Hepatocyte (in vitro differentiated cells): ENCODE measurements around the gene SRC. TPM values are rescaled to one million over a fixed set of nuclear protein-coding genes. Genes with fewer than 3 reads are reported as not detected.

ENCODE experiments used
- DNase-seq: peaks from one replicate; pipeline ENCODE4 v3.0.0-alpha.2; 2016; ENCODE audit warnings: low spot score
- H2AFZ ChIP-seq: fragments of 200-600 bp; sonication (generic); 2 replicates; pipeline ENCODE4 v1.6.0; 2016; ENCODE audit warnings: antibody characterized with exemption, mild to moderate bottlenecking
- H3K27ac ChIP-seq: fragments of 200-600 bp; sonication (generic); 2 replicates; pipeline ENCODE4 v1.5.1; 2016; ENCODE audit warnings: mild to moderate bottlenecking
- H3K27me3 ChIP-seq: fragments of 200-600 bp; sonication (generic); 2 replicates; pipeline ENCODE4 v1.6.1; 2016
- H3K36me3 ChIP-seq: fragments of 200-600 bp; sonication (generic); replicated peaks from 2 replicates; pipeline ENCODE4 v1.5.1; 2016; ENCODE audit warnings: low read depth; ENCODE audit not compliant: insufficient read depth
- H3K4me1 ChIP-seq: fragments of 200-600 bp; sonication (generic); 2 replicates; pipeline ENCODE4 v1.5.1; 2016; ENCODE audit warnings: mild to moderate bottlenecking, moderate library complexity; ENCODE audit not compliant: insufficient read depth
- H3K4me2 ChIP-seq: fragments of 200-600 bp; sonication (generic); 2 replicates; pipeline ENCODE4 v1.6.0; 2016
- H3K4me3 ChIP-seq: fragments of 200-600 bp; sonication (generic); 2 replicates; pipeline ENCODE4 v1.5.1; 2016; ENCODE audit warnings: mild to moderate bottlenecking
- H3K79me2 ChIP-seq: fragments of 200-600 bp; sonication (generic); 2 replicates; pipeline ENCODE4 v1.6.0; 2017; ENCODE audit warnings: mild to moderate bottlenecking
- H3K9me2 ChIP-seq: fragments of 200-600 bp; sonication (generic); replicated peaks from 2 replicates; pipeline ENCODE4 v1.6.0; 2017; ENCODE audit warnings: mild to moderate bottlenecking; ENCODE audit not compliant: insufficient read depth
- H3K9me3 ChIP-seq: fragments of 200-600 bp; sonication (generic); 2 replicates; pipeline ENCODE4 v1.5.1; 2016; ENCODE audit warnings: low read depth, mild to moderate bottlenecking
- H4K20me1 ChIP-seq: fragments of 200-600 bp; sonication (generic); 2 replicates; pipeline ENCODE4 v1.6.0; 2016; ENCODE audit warnings: mild to moderate bottlenecking; ENCODE audit not compliant: insufficient read depth, poor library complexity, severe bottlenecking
- EZH2 ChIP-seq: fragments of 200-600 bp; sonication (generic); IDR thresholded peaks from 2 replicates; pipeline ENCODE4 v1.6.1; 2016; ENCODE audit warnings: antibody characterized with exemption, mild to moderate bottlenecking, borderline replicate concordance
- EZH2phosphoT487 ChIP-seq: fragments of 200-600 bp; sonication (generic); IDR thresholded peaks from one replicate; pipeline ENCODE4 v1.6.1; 2018; ENCODE audit warnings: antibody characterized with exemption, mild to moderate bottlenecking, low read depth, moderate library complexity; ENCODE audit not compliant: unreplicated experiment, severe bottlenecking
- WGBS: methylation state at CpG from one replicate; pipeline ENCODE4 v1.1.6; 2016; ENCODE audit warnings: low lambda C conversion rate; ENCODE audit errors: missing lambda C conversion rate; 5-methylcytosine and 5-hydroxymethylcytosine counted together
- polyA plus RNA-seq: library from polyadenylated mRNA; unstranded; fragments of >200 nt; fragmentation: Nextera tagmentation; extraction: Ambion mirVana; gene quantifications from 2 replicates; pipeline ENCODE4 v1.2.1, GENCODE V29; 2016
- total RNA-seq: library from RNA; depleted of rRNA; stranded (reverse); fragments of >200 nt; gene quantifications from 2 replicates; pipeline ENCODE4 v1.2.3, GENCODE V29; 2014
- TF ChIP-seq, protein P1 (sequence below): fragments of 200-600 bp; sonication (generic); IDR thresholded peaks from 2 replicates; pipeline ENCODE4 v1.5.1; 2016; ENCODE audit warnings: antibody characterized with exemption, mild to moderate bottlenecking; ENCODE audit not compliant: poor library complexity

Gene SRC
- total and polyA plus RNA-seq, 2 experiments from 2014 or later, result 55.1 to 69.8 TPM

DNA sequence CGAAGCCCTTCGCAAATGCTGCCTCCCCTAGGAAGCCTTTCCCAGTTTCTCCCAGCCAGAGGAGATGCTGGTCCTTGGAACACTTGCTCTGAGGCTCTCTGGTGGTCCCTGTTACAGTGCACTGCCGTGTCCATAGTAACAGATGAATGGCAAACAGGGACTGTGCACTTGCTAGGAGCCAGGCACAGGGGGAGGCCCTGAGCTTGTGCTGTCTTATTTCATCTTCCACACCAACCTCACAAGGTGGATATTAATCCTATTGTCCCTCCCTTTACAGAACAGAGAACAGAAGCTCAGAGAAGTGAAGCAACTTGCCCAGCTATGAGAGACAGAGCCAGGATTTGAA is 19.0 kb downstream of the SRC start:
- Histone ChIP-seq H3K27ac (no peak overlapping the region), H2AFZ (no peak overlapping the region), H3K79me2 (peaks cover 80% of the 10 kb centered on the region), H3K4me3 (no peak overlapping the region), H3K27me3 (no peaks in the 10 kb centered on the region), H3K4me1 (no peaks in the 10 kb centered on the region), H3K9me3 (no peaks in the 10 kb centered on the region), H3K36me3 (peaks cover 7% of the 10 kb centered on the region), H4K20me1 (peaks cover 63% of the 10 kb centered on the region), H3K4me2 (no peak overlapping the region), H3K9me2 (no peaks in the 10 kb centered on the region)
- 86% methylated on average over 3 of the region's 3 CpGs for WGBS
- no peak for TF ChIP-seq EZH2phosphoT487
- TF ChIP-seq EZH2, result no peak
- TF ChIP-seq, protein P1, sequence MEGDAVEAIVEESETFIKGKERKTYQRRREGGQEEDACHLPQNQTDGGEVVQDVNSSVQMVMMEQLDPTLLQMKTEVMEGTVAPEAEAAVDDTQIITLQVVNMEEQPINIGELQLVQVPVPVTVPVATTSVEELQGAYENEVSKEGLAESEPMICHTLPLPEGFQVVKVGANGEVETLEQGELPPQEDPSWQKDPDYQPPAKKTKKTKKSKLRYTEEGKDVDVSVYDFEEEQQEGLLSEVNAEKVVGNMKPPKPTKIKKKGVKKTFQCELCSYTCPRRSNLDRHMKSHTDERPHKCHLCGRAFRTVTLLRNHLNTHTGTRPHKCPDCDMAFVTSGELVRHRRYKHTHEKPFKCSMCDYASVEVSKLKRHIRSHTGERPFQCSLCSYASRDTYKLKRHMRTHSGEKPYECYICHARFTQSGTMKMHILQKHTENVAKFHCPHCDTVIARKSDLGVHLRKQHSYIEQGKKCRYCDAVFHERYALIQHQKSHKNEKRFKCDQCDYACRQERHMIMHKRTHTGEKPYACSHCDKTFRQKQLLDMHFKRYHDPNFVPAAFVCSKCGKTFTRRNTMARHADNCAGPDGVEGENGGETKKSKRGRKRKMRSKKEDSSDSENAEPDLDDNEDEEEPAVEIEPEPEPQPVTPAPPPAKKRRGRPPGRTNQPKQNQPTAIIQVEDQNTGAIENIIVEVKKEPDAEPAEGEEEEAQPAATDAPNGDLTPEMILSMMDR, result no peak
- DNase-seq, result no peak

DNA sequence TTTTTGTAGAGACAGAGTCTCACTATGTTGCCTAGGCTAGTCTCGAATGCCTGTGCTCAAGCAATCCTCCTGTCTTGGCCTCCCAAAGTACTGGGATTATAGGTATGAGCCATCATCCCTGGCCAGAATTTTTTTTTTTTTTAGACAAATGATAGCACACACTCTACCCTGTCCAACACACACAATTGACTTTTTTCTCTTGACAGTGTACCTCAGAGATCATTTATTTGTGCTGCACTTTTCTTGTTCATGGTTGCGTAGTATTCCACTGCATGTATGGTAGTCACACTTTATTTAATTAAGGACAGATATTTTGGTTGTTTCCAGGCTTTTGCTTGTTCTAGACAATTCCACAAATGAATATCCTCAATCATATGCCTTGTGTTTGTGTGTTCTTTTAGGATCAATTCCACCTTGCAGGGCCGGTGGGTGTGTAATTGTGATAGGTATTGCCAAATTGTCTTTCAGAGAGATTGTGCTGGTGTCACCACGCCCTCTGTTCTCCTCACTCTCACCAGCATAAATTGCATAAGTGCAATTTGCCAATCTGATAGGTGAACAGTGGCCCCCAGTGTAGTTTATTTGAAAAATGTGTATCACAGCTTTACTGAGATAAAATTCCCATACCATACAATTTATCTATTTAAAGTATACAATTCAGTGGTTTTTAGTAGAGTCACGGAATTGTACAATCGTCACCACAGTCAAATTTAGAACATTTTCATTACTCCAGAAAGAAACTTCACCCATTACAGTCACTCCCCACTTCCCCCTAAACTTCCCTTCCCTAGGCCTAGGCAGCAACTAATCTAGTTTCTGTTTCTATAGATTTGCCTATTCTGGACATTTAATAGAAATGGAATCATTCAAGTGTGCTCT is 20.1 kb downstream of the SRC start:
- 97% methylated on average over 6 of the region's 6 CpGs for WGBS
- H4K20me1 ChIP-seq, result peaks cover 52% of the 10 kb centered on the region

DNA sequence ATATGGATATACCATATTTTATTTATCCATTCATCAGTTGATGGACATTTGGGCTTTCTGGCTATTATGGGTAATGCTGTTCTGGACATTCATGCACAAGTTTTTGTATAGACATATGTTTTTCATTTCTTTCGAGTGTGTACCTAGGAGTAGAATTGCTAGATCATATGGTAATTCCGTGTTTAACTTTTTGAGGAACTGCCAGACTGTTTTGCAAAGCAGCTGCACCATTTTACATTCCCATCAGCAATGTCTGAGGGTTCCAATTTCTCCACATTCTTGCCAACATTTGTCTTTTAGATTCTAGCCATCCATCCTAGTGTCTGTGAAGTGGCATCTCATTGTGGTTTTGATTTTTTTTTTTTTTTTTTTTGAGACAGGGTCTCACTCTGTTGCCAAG is 20.8 kb downstream of the SRC start:
- no peaks in the 10 kb centered on the region for H3K27me3 ChIP-seq
- 73% methylated on average over 2 of the region's 2 CpGs for WGBS
- TF ChIP-seq EZH2phosphoT487 (no peak), EZH2 (no peak)
- TF ChIP-seq, protein P1, result no peak
- H3K9me2 ChIP-seq, result no peaks in the 10 kb centered on the region
- peaks cover 80% of the 10 kb centered on the region for H3K79me2 ChIP-seq
- H4K20me1 ChIP-seq, result peaks cover 44% of the 10 kb centered on the region
- no peak for DNase-seq
- no peak overlapping the region for H3K27ac ChIP-seq
- no peak overlapping the region for H3K4me3 ChIP-seq
- H2AFZ ChIP-seq, result no peak overlapping the region
- no peaks in the 10 kb centered on the region for H3K9me3 ChIP-seq
- no peak overlapping the region for H3K4me2 ChIP-seq
- peaks cover 7% of the 10 kb centered on the region for H3K36me3 ChIP-seq
- no peaks in the 10 kb centered on the region for H3K4me1 ChIP-seq

More for the DNA sequence above, 20.1 kb downstream of the SRC start:
- no peaks in the 10 kb centered on the region for H3K27me3 ChIP-seq
- no peak for TF ChIP-seq EZH2phosphoT487
- TF ChIP-seq, protein P1, result no peak
- no peak for TF ChIP-seq EZH2
- no peak overlapping the region for H3K4me3 ChIP-seq
- H3K27ac ChIP-seq, result peak overlapping the region; percentile 12
- H3K4me1 ChIP-seq, result no peaks in the 10 kb centered on the region
- DNase-seq, result no peak
- H3K9me3 ChIP-seq, result no peaks in the 10 kb centered on the region
- no peak overlapping the region for H2AFZ ChIP-seq
- peaks cover 7% of the 10 kb centered on the region for H3K36me3 ChIP-seq
- H3K4me2 ChIP-seq, result no peak overlapping the region
- H3K9me2 ChIP-seq, result no peaks in the 10 kb centered on the region
- peaks cover 80% of the 10 kb centered on the region for H3K79me2 ChIP-seq
